CD4-positive, alpha-beta memory T cell (primary cell): Measurements from ENCODE around the gene ITIH1. TPM values are rescaled to one million over a fixed set of nuclear protein-coding genes. Genes with fewer than 3 reads are reported as not detected.
A peak's percentile ranks its signal among the peaks of the same experiment; 100 is the strongest.
"Not testable (repeated sequence)": the region's sequence is repeated elsewhere in the genome, so short reads cannot be mapped to it uniquely, and the experiment has no call there.

Source experiments
- CTCF ChIA-PET: fragments of 350-600 bp; sonication (Branson Sonifier 250); formaldehyde crosslinking; loops from one replicate; lab custom pipeline; 2021; ENCODE audit warnings: inconsistent platforms; ENCODE audit not compliant: partially characterized antibody; lab: Charles Lee
- POLR2A ChIA-PET: fragments of 350-600 bp; sonication (Branson Sonifier 250); formaldehyde crosslinking; loops from one replicate; lab custom pipeline; 2021; ENCODE audit not compliant: partially characterized antibody; lab: Charles Lee
- DNase-seq, 5 donors: peaks; one replicate each; pipeline versions ENCODE4 v3.0.0 to v3.0.0-alpha.2; 2020 to 2022; ENCODE audit warnings: mixed read lengths in 1 of 5
- H3K27ac ChIP-seq: one replicate; pipeline ENCODE4 v1.7.0; 2013; ENCODE audit warnings: low read depth, low read length
- H3K27me3 ChIP-seq: 2 replicates; pipeline ENCODE4 v1.7.0; 2013; ENCODE audit warnings: mild to moderate bottlenecking, low read length, moderate library complexity; ENCODE audit not compliant: insufficient read depth
- H3K36me3 ChIP-seq: 2 replicates; pipeline ENCODE4 v1.7.0; 2013; ENCODE audit warnings: mild to moderate bottlenecking, low read length, moderate library complexity; ENCODE audit not compliant: insufficient read depth
- H3K4me1 ChIP-seq: 2 replicates; pipeline ENCODE4 v1.7.0; 2013; ENCODE audit warnings: mild to moderate bottlenecking, low read length, moderate library complexity; ENCODE audit not compliant: insufficient read depth
- H3K4me3 ChIP-seq, 2 donors: one replicate each; pipeline ENCODE4 v1.7.0; 2013; ENCODE audit warnings: low read length in 2 of 2, mild to moderate bottlenecking in 1 of 2
- H3K9me3 ChIP-seq, 2 donors: one replicate each; pipeline ENCODE4 v1.7.0; 2013; ENCODE audit warnings: low read length in 2 of 2, control low read depth in 1 of 2; ENCODE audit not compliant: control insufficient read depth in 1 of 2
- H3K27ac Mint-ChIP-seq, 7 donors: one replicate each; pipeline ENCODE4 v1.8.0; 2020 to 2021; ENCODE audit warnings: mixed read lengths in 7 of 7, mild to moderate bottlenecking in 6 of 7, inconsistent platforms in 3 of 7, moderate library complexity in 3 of 7
- H3K27me3 Mint-ChIP-seq, 2 donors: one replicate each; pipeline ENCODE4 v1.8.0; 2020 to 2021; ENCODE audit warnings: mixed read lengths in 2 of 2
- H3K36me3 Mint-ChIP-seq, 2 donors: one replicate each; pipeline ENCODE4 v1.8.0; 2020 to 2021; ENCODE audit warnings: mixed read lengths in 2 of 2, inconsistent platforms in 1 of 2, mild to moderate bottlenecking in 1 of 2
- H3K4me1 Mint-ChIP-seq, 4 donors: one replicate each; pipeline ENCODE4 v1.8.0; 2020 to 2021; ENCODE audit warnings: mixed read lengths in 4 of 4, mild to moderate bottlenecking in 1 of 4
- H3K4me3 Mint-ChIP-seq, 8 donors: one replicate each; pipeline ENCODE4 v1.8.0; 2020 to 2021; ENCODE audit warnings: mixed read lengths in 8 of 8, mild to moderate bottlenecking in 7 of 8, moderate library complexity in 6 of 8, inconsistent platforms in 3 of 8
- H3K9me3 Mint-ChIP-seq, 8 donors: one replicate each; pipeline ENCODE4 v1.8.0; 2020 to 2021; ENCODE audit warnings: mixed read lengths in 8 of 8, mild to moderate bottlenecking in 5 of 8, inconsistent platforms in 3 of 8, moderate library complexity in 1 of 8
- intact Hi-C: fragments of 100-400 bp; cut with micrococcal nuclease; formaldehyde crosslinking; loops from one replicate; pipeline ENCODE4 v1.15.1; 2023
- polyA plus RNA-seq, 2 donors: library from polyadenylated mRNA; unstranded; fragments of 300-500 nt; fragmentation: Illumina TruSeq; gene quantifications; one replicate each; pipeline ENCODE4 v1.2.3, GENCODE V29; 2021
- total RNA-seq, 2 experiments: library from RNA; stranded (reverse); gene quantifications; one replicate each; pipeline ENCODE4 v1.2.3, GENCODE V29; 2021

The ITIH1 gene
- total and polyA plus RNA-seq, 4 experiments from 2014 or later = not detected

DNA sequence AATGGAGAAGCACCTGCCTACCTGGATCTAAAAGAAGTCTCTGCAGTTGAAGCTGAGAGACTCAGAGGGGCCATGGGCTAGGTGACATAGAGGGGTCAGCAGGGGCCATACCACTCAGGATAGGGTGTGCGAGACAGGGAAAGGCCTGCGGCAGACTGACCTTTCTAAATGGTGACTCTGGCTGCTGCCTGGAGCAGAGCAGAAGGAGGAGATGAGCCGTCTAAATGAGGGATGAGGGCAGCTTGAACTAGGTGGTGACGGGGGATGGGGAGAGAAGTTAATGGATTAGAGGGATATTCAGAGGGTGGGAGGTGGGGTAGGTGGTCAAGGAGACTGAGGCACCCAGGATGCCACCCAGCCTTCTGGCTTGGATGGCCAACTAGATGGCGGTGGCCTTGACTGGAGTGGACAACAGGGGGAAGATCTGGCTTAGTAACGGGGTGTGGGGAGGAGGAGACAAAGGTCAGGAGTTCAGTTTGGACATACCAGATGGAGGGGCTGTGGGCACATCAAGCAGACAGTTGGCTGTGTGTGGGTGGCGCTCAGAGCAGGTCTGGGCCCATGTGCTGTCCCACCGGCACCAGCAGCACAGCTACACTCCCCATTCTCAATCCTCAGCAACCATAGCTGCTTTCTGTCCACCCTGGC lies 3.2 kb upstream of the ITIH1 start:
- H3K36me3 Mint-ChIP-seq = peaks cover 0 to 8% of the 10 kb centered on the region in 2 donors
- H3K4me3 ChIP-seq = no peak overlapping the region
- H3K4me3 Mint-ChIP-seq = no peak overlapping the region
- no peak for DNase-seq
- H3K27ac Mint-ChIP-seq = no peak overlapping the region
- ChIA-PET CTCF (no interaction called here), POLR2A (interaction anchor here (0.7 kb wide), 1 partner anchor 279 kb away, joined by 4 read pairs; no protein-coding TSS in a partner anchor)
- no peak overlapping the region for H3K27ac ChIP-seq
- H3K9me3 ChIP-seq = no peaks in the 10 kb centered on the region
- H3K27me3 Mint-ChIP-seq = no peaks in the 10 kb centered on the region
- H3K4me1 Mint-ChIP-seq = peaks cover 13 to 24% (median 19%) of the 10 kb centered on the region in 4 donors
- no peaks in the 10 kb centered on the region for H3K9me3 Mint-ChIP-seq
- no peaks in the 10 kb centered on the region for H3K36me3 ChIP-seq
- intact Hi-C loops = no loop called here
- peaks cover 17% of the 10 kb centered on the region for H3K4me1 ChIP-seq
- no peaks in the 10 kb centered on the region for H3K27me3 ChIP-seq

DNA sequence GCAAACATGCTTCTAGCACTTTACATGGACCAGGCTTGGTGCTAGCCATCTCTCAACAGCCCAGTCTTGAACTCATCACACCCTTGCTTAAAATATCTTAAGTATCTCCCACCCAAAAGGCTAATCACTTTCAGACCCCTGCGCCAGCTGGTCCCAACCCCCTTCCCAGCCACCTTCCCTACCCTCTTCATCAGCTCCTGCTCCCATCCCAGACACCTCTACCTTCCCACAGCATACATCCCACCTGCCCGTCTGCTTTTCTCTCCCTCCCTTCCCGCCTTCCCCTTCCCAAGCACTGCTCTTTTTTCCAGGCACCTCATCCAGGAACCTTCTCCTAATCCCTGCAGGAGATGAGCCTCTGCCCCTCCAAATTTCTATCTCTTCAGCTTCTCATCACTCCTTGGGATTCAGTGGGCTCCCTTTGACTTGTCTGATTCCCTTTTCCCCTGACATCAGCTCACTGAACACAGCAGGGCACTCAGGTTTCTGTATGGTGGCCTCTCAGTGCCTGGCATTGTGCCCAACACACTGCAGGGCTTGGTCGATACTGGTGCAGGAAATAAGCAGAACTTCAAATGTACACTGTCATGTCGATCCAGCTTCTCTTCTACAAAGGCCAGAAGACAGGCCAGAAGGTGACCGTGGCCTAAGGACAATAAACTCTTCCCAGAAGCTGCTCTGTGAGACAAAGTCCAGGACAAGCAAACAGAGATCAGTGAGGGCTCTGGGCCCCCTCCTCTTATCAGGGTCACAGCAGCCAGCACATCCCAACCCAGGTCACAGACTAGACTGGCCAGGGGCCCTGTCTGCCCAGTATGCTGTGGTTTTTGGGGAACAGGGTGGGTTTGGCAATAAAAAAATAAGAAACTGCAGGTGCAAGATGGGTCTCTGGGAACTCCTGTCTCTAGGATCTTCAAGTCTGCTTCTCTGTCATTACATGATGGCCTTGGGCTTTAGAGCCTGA lies 2.2 kb upstream of the ITIH1 start:
- no peak overlapping the region for H3K27ac ChIP-seq
- Mint-ChIP-seq H3K9me3 (no peaks in the 10 kb centered on the region), H3K27me3 (no peaks in the 10 kb centered on the region), H3K36me3 (peaks cover 0 to 4% of the 10 kb centered on the region in 2 donors), H3K4me3 (peak overlapping the region in 1 of 8 donors; percentile 26), H3K27ac (peak overlapping the region in 1 of 7 donors; percentile 41), H3K4me1 (peaks cover 3 to 14% (median 9%) of the 10 kb centered on the region in 4 donors)
- intact Hi-C loops = no loop called here
- H3K36me3 ChIP-seq = no peaks in the 10 kb centered on the region
- POLR2A ChIA-PET = no interaction called here
- no peaks in the 10 kb centered on the region for H3K9me3 ChIP-seq
- CTCF ChIA-PET = no interaction called here
- H3K4me3 ChIP-seq = no peak overlapping the region
- DNase-seq = no peak
- H3K4me1 ChIP-seq = peaks cover 8% of the 10 kb centered on the region
- H3K27me3 ChIP-seq = no peaks in the 10 kb centered on the region

GRCh38 chr3:52775877-52776276 lies 1.5 kb upstream of the ITIH1 start:
- Mint-ChIP-seq H3K4me3 (no peak overlapping the region), H3K27ac (peak overlapping the region in 1 of 7 donors; percentile 46), H3K4me1 (peaks cover 3 to 12% (median 8%) of the 10 kb centered on the region in 4 donors), H3K36me3 (peaks cover 0 to 3% of the 10 kb centered on the region in 2 donors), H3K9me3 (no peaks in the 10 kb centered on the region), H3K27me3 (no peaks in the 10 kb centered on the region)
- H3K4me1 ChIP-seq = peaks cover 8% of the 10 kb centered on the region
- no peaks in the 10 kb centered on the region for H3K9me3 ChIP-seq
- H3K27me3 ChIP-seq = no peaks in the 10 kb centered on the region
- H3K36me3 ChIP-seq = no peaks in the 10 kb centered on the region
- ChIA-PET CTCF (no interaction called here), POLR2A (no interaction called here)
- no peak overlapping the region for H3K27ac ChIP-seq
- no peak overlapping the region for H3K4me3 ChIP-seq
- intact Hi-C loops = no loop called here
- DNase-seq = no peak

DNA sequence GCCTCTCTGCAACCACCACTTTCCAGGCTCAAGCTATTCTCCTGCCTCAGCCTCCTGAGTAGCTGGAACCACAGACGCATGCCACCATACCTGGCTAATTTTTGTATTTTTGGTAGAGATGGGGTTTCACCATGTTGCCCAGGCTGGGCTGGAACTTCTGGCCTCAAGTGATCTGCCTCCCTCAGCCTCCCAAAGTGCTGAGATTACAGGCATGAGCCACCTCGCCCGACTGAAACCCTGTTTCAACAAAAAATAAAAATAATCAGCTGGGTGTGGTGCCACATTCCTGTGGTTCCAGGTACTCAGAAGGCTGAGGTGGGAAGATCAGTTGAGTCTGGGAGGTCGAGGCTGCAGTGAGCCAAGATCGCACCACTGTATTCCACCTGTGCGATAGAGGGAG lies 913 bp upstream of the ITIH1 start:
- H3K27ac Mint-ChIP-seq, DNase-seq: not testable (repeated sequence)

DNA sequence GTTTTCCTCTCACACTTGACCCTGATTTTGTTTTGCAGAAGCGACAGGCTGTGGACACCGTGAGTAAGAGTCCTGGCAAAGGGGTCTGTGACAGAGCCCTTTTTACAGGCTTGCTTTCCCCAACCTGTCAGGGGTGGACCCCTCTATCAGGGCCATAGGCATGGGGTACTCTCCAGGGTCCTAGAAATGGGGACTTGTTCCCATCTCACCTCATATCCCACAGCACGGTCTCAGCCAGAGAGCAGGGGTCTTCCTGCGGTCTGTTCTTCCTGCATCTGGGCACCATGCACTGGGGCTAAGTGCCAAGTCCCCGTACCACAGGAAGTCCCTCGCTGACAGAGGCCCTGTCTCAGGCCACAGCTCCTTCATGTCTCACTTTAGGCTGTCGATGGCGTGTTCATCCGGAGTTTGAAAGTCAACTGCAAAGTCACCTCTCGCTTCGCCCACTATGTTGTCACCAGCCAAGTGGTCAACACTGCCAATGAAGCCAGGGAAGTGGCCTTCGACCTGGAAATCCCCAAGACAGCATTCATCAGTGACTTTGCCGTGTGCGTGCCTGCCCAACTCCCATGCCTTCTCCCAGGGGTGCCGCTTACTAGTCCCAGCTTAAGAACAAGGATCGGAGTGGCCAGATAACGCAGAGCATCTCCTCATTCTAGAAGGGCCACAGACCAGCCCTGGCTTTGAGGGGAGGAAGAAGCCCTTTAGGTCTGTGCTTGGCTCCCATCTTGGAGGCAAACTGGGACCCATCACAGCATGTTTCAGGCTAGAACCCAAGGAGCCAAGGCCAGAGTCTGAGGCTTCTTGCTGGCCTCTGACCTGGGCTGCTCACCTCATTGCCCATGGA lies 783 bp downstream of the ITIH1 start:
- Mint-ChIP-seq H3K27ac (no peak overlapping the region), H3K27me3 (peaks cover 0 to 2% of the 10 kb centered on the region in 2 donors), H3K36me3 (no peaks in the 10 kb centered on the region), H3K4me1 (no peaks in the 10 kb centered on the region), H3K9me3 (no peaks in the 10 kb centered on the region), H3K4me3 (no peak overlapping the region)
- POLR2A ChIA-PET = no interaction called here
- Histone ChIP-seq H3K27ac (no peak overlapping the region), H3K27me3 (no peaks in the 10 kb centered on the region), H3K36me3 (no peaks in the 10 kb centered on the region), H3K9me3 (no peaks in the 10 kb centered on the region), H3K4me1 (no peaks in the 10 kb centered on the region), H3K4me3 (no peak overlapping the region)
- CTCF ChIA-PET = no interaction called here
- DNase-seq = no peak
- intact Hi-C loops = no loop called here

More for the DNA sequence above, 913 bp upstream of the ITIH1 start:
- CTCF ChIA-PET, H3K36me3 ChIP-seq, H3K4me3 ChIP-seq, H3K27ac ChIP-seq, H3K4me1 ChIP-seq, H3K9me3 ChIP-seq, POLR2A ChIA-PET, H3K27me3 Mint-ChIP-seq, H3K4me1 Mint-ChIP-seq, H3K9me3 Mint-ChIP-seq, H3K4me3 Mint-ChIP-seq, intact Hi-C loops, H3K36me3 Mint-ChIP-seq, H3K27me3 ChIP-seq: not testable (repeated sequence)

DNA sequence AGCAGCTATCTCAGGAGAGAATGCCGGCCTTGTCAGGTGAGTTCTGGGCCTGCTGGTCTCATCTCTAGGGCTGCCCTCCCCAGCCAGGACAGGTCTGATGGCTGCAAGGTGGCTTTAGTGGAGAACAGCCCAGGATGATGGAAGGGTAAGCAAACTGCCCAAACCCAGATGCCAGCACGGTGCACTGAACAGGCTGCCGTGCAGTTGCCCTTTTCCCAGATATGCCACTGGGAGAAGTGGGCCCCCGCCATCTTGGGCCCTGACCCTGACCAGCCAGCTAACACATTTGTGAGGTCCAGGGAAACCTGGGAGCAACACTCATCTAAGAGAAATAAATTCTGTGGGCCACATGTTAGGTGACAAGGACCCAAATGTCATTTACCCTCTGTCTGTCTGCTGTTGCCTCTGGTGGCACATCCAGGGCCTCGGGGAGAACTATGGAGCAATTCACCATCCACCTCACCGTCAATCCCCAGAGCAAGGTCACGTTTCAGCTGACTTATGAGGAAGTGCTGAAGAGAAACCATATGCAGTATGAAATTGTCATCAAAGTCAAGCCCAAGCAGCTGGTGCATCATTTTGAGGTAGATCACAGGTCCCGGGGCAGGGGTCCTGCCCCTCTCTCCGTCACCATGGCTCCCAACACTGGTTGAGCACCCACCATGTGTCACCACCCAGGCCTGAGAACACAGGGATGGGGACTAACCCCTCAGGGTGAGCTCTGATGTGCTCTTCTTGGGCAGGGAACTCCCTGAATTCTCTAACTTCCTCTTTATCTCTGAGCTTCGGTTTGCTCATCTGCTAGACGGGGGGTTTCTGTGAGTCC lies 1.8 kb downstream of the ITIH1 start:
- ChIA-PET POLR2A (no interaction called here), CTCF (no interaction called here)
- intact Hi-C loops = no loop called here
- H3K4me1 Mint-ChIP-seq = no peaks in the 10 kb centered on the region
- peaks cover 0 to 2% of the 10 kb centered on the region in 2 donors for H3K27me3 Mint-ChIP-seq
- Histone ChIP-seq H3K27ac (no peak overlapping the region), H3K27me3 (no peaks in the 10 kb centered on the region), H3K36me3 (no peaks in the 10 kb centered on the region), H3K9me3 (no peaks in the 10 kb centered on the region), H3K4me3 (no peak overlapping the region), H3K4me1 (no peaks in the 10 kb centered on the region)
- no peaks in the 10 kb centered on the region for H3K9me3 Mint-ChIP-seq
- no peak overlapping the region for H3K27ac Mint-ChIP-seq
- no peak overlapping the region for H3K4me3 Mint-ChIP-seq
- no peaks in the 10 kb centered on the region for H3K36me3 Mint-ChIP-seq
- no peak for DNase-seq
